MCF 10A (cell line): ENCODE results near the gene E4F1. TPM values are rescaled to one million over a fixed set of nuclear protein-coding genes. Genes with fewer than 3 reads are reported as not detected.
"Not testable (repeated sequence)": the region's sequence is repeated elsewhere in the genome, so short reads cannot be mapped to it uniquely, and the experiment has no call there.

ENCODE experiments used
- BruUV-seq: library from RNA; stranded (reverse); fragments of 400-500 nt; replicated peaks from 2 replicates; lab custom pipeline; 2021; lab: Mats Ljungman, UMichigan
- CTCF ChIA-PET: fragments of 300-600 bp; sonication (Branson Sonifier 250); formaldehyde crosslinking; extraction: SDS; loops from one replicate; lab custom pipeline; 2021; ENCODE audit warnings: antibody characterized with exemption, inconsistent platforms; lab: Yijun Ruan, JAX
- POLR2A ChIA-PET: fragments of 300-600, 350-650 bp; sonication (Branson Sonifier 250); formaldehyde crosslinking; extraction: SDS; loops from one replicate; lab custom pipeline; 2020; ENCODE audit warnings: antibody characterized with exemption, inconsistent platforms; lab: Yijun Ruan, JAX
- DNase-seq: peaks from one replicate; pipeline ENCODE4 v3.0.0-alpha.2; 2018; ENCODE audit not compliant: unreplicated experiment
- H3K27ac Mint-ChIP-seq: one replicate; pipeline ENCODE4 v1.8.0; 2022; ENCODE audit warnings: mild to moderate bottlenecking, low read depth, mixed read lengths; ENCODE audit not compliant: unreplicated experiment
- H3K27me3 Mint-ChIP-seq: one replicate; pipeline ENCODE4 v1.8.0; 2022; ENCODE audit warnings: mixed read lengths; ENCODE audit not compliant: insufficient read depth, unreplicated experiment
- H3K36me3 Mint-ChIP-seq: one replicate; pipeline ENCODE4 v1.8.0; 2022; ENCODE audit warnings: mild to moderate bottlenecking, moderate library complexity, mixed read lengths; ENCODE audit not compliant: insufficient read depth, unreplicated experiment
- H3K4me1 Mint-ChIP-seq: one replicate; pipeline ENCODE4 v1.8.0; 2022; ENCODE audit warnings: mixed read lengths; ENCODE audit not compliant: insufficient read depth, unreplicated experiment
- H3K4me3 Mint-ChIP-seq: one replicate; pipeline ENCODE4 v1.8.0; 2022; ENCODE audit warnings: mild to moderate bottlenecking, moderate library complexity, mixed read lengths; ENCODE audit not compliant: unreplicated experiment
- H3K9me3 Mint-ChIP-seq: one replicate; pipeline ENCODE4 v1.8.0; 2022; ENCODE audit warnings: mixed read lengths; ENCODE audit not compliant: unreplicated experiment
- intact Hi-C: fragments of 100-400 bp; cut with micrococcal nuclease; formaldehyde crosslinking; loops from 2 replicates; pipeline ENCODE4 v1.14.1; 2022
- total RNA-seq: library from RNA; stranded (reverse); gene quantifications from 2 replicates; pipeline ENCODE4 v1.2.3, GENCODE V29; 2022
- TF ChIP-seq, protein P1 (sequence below): fragments of 200-600 bp; IDR thresholded peaks from one replicate; pipeline ENCODE4 v1.8.0; 2022; ENCODE audit warnings: antibody characterized with exemption, mild to moderate bottlenecking; ENCODE audit not compliant: unreplicated experiment

E4F1 gene
- total RNA-seq, 1 experiment from 2014 or later = 26.2 TPM

DNA sequence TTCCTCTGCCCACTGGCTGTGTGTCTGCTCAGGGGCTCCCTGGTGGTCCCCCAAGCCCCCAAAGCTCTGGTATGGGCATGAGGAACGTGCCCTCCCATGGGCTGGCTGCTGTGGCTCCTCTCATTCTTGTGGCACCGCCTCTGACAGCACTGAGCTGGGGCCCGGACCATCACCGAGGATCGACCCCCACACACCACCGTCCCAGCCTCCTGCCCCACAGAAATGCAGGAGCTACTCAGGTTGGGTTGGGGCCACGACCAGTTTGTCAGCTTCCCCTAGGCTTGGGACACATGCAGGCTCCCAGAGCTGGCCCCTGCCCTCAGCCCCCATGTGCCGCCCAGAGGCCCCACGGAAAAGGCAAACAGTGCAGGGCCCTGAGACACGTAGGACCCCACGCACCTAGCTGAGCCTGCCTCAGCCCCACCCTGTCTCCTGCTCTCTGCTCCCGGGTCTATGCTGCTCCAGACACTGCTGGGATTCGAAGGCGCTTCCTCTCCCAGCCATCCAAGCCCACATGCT is 23.7 kb upstream of the E4F1 start:
- Mint-ChIP-seq H3K27ac (no peak overlapping the region), H3K4me3 (no peak overlapping the region), H3K27me3 (no peaks in the 10 kb centered on the region), H3K36me3 (no peaks in the 10 kb centered on the region), H3K4me1 (peaks cover 4% of the 10 kb centered on the region), H3K9me3 (no peaks in the 10 kb centered on the region)
- POLR2A ChIA-PET = interaction anchor here (1.4 kb wide), 1 partner anchor 38 kb away, joined by 3 read pairs; no protein-coding TSS in a partner anchor
- intact Hi-C loops = no loop called here
- BruUV-seq = no TSS peak
- TF ChIP-seq, protein P1, sequence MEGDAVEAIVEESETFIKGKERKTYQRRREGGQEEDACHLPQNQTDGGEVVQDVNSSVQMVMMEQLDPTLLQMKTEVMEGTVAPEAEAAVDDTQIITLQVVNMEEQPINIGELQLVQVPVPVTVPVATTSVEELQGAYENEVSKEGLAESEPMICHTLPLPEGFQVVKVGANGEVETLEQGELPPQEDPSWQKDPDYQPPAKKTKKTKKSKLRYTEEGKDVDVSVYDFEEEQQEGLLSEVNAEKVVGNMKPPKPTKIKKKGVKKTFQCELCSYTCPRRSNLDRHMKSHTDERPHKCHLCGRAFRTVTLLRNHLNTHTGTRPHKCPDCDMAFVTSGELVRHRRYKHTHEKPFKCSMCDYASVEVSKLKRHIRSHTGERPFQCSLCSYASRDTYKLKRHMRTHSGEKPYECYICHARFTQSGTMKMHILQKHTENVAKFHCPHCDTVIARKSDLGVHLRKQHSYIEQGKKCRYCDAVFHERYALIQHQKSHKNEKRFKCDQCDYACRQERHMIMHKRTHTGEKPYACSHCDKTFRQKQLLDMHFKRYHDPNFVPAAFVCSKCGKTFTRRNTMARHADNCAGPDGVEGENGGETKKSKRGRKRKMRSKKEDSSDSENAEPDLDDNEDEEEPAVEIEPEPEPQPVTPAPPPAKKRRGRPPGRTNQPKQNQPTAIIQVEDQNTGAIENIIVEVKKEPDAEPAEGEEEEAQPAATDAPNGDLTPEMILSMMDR = no peak
- no peak for DNase-seq
- CTCF ChIA-PET = no interaction called here

DNA sequence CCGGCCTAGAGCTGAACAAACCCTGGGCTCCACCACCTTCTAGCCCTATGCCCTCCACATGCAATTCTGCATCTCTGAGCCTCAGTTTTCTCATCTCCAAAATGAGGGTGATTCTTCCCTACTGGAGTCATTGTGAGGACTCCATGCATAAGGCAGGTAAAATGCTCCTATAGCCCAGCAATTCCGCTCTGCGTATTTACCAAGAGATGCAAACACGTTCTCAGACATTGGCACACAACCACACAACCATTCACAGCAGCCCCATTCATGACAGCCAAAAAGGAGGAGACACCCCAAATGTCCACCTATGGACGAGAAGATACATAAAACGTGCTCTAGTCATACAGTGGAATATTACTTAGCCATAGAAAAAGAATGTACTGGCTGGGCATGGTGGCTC is 23.1 kb upstream of the E4F1 start:
- Mint-ChIP-seq H3K27ac (no peak overlapping the region), H3K4me3 (no peak overlapping the region), H3K4me1 (peaks cover 6% of the 10 kb centered on the region), H3K36me3 (no peaks in the 10 kb centered on the region), H3K27me3 (no peaks in the 10 kb centered on the region), H3K9me3 (no peaks in the 10 kb centered on the region)
- TF ChIP-seq, protein P1 = no peak
- no TSS peak for BruUV-seq
- POLR2A ChIA-PET = no interaction called here
- intact Hi-C loops = no loop called here
- CTCF ChIA-PET = no interaction called here
- no peak for DNase-seq

DNA sequence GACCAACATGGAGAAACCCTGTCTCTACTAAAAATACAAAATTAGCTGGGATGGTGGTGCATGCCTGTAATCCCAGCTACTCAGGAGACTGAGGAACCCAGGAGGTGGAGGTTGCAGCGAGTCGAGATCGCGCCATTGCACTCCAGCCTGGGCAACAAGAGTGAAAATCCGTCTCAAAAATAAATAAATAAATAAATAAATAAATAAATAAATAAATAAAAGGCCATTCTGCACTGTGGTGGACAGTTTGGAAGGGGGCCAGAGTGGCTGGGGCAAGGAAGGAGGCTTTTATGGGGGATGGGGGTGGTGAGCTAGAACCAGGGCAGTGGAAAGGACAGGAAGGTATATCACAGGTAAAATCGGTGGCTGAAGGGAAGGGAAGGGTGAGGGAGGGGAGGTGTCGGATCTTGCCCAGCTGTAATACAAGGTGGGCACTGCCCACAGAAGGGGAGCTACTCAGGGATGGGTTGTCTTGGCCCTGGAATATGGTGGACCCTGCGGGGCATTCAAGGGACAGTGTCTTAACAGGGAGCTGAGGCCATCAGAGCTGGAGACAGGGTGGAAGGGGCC is 20.2 kb upstream of the E4F1 start:
- H3K27ac Mint-ChIP-seq, H3K9me3 Mint-ChIP-seq, intact Hi-C loops, H3K27me3 Mint-ChIP-seq, DNase-seq, BruUV-seq: not testable (repeated sequence)
- POLR2A ChIA-PET = interaction anchor here (1.1 to 4.0 kb wide), 4 partner anchors 9 to 48 kb away, joined by 6 to 22 read pairs (median 10); partner anchors contain the start of genes ECI1 and TRAF7
- H3K4me3 Mint-ChIP-seq = peak overlapping the region; percentile 68
- CTCF ChIA-PET = interaction anchor here (0.6 to 1.6 kb wide), 5 partner anchors 8 to 340 kb away, joined by 3 to 7 read pairs (median 4); partner anchors contain the start of gene ECI1
- H3K4me1 Mint-ChIP-seq = peaks cover 15% of the 10 kb centered on the region
- H3K36me3 Mint-ChIP-seq = peaks cover 18% of the 10 kb centered on the region

DNA sequence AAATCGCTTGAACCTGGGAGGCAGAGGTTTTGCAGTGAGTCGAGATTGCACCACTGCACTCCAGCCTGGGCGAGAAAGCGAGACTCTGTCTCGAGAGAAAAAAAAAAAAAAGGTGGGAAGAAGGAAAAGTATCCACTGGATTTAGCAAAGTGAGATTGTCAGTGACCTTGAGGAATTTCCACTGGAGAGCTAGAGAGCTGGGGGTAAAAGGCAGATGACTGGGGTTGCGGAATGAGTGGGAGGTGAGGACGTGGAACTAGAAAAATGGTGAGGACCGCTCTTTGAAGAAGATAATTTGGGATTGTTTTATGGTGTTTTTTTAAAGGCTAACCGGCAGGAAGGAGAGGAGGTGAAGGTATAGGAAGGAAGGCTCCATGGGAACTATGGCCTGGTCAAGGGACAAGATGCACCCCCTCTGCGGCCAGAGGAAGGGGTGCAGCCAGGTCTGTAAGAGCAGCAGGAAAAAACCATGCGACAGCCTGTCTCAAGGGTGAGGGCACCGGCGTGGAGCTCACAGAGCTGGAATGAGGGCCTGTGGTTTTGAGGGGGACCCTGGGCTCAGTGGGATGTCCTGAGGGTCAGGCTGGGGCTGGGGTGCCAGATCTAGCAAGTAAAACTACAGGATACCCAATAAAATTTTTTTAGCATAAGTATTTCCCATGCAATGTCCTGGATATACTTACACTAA is 18.8 kb upstream of the E4F1 start:
- TF ChIP-seq, protein P1 = no peak

More for the DNA sequence above, 18.8 kb upstream of the E4F1 start:
- CTCF ChIA-PET = interaction anchor here (0.6 to 1.6 kb wide), 4 partner anchors 10 to 692 kb away, joined by 3 to 6 read pairs (median 3); no protein-coding TSS in a partner anchor
- POLR2A ChIA-PET = interaction anchor here (0.7 to 4.0 kb wide), 13 partner anchors 10 to 264 kb away, joined by 3 to 27 read pairs (median 4); partner anchors contain the start of genes ECI1, NTHL1, PGP and TRAF7
- TSS peak; percentile 43 for BruUV-seq
- intact Hi-C loops = no loop called here
- peaks cover 15% of the 10 kb centered on the region for H3K4me1 Mint-ChIP-seq
- no peaks in the 10 kb centered on the region for H3K9me3 Mint-ChIP-seq
- DNase-seq = no peak
- H3K27me3 Mint-ChIP-seq = no peaks in the 10 kb centered on the region
- H3K27ac Mint-ChIP-seq = peak overlapping the region; percentile 69
- peak overlapping the region; percentile 68 for H3K4me3 Mint-ChIP-seq
- H3K36me3 Mint-ChIP-seq = peaks cover 27% of the 10 kb centered on the region
